ENCODE data around the gene PLEKHH2. TPM values are rescaled to one million over a fixed set of nuclear protein-coding genes. Genes with fewer than 3 reads are reported as not detected.
A peak's percentile ranks its signal among the peaks of the same experiment; 100 is the strongest.

Gene PLEKHH2
- total and polyA plus RNA-seq, 2 experiments from 2014 or later: 1.1 to 2.2 TPM

- Histone ChIP-seq H4K20me1 (ENCODE audit: insufficient read depth) (no peaks in the 10 kb centered on the region), H2AFZ (no peak overlapping the region), H3K4me3 (no peak overlapping the region), H3K4me1 (ENCODE audit: insufficient read depth) (no peaks in the 10 kb centered on the region), H3K4me2 (ENCODE audit: unreplicated experiment) (no peak overlapping the region), H3F3A (ENCODE audit: insufficient read depth) (no peaks in the 10 kb centered on the region; the same call in 1 of the 2 replicates), H3K79me2 (ENCODE audit: insufficient read depth) (no peaks in the 10 kb centered on the region), H3K27ac (no peak overlapping the region), H3K9ac (no peak overlapping the region), H3K9me3 (ENCODE audit: low read depth) (no peaks in the 10 kb centered on the region), H3K27me3 (replicated peaks; ENCODE audit: insufficient read depth) (no peaks in the 10 kb centered on the region), H3K9me2 (ENCODE audit: insufficient read depth) (no peaks in the 10 kb centered on the region), H3K36me3 (ENCODE audit: low read depth) (no peaks in the 10 kb centered on the region)
- DNase-seq: no peak
- TF ChIP-seq EZH2 (IDR thresholded peaks at IDR 0.05; ENCODE audit: insufficient read depth, poor library complexity, severe bottlenecking): no peak
- no peak for TF ChIP-seq EZH2phosphoT487 (IDR thresholded peaks at IDR 0.05; ENCODE audit: insufficient read depth, low read depth)
- in situ Hi-C loops (cut with MboI): no loop called here
- 91 to 93% methylated on average over 5 of the region's 5 CpGs for WGBS, 2 experiments (ENCODE audit: low coverage in 1 of 2, low lambda C conversion rate in 2 of 2, missing lambda C conversion rate in 2 of 2)
Measured at GRCh38 chr2:43605851-43606250, 31.2 kb upstream of the PLEKHH2 start.

GRCh38 chr2:43609290-43609918, 27.7 kb upstream of the PLEKHH2 start:
- TF ChIP-seq EZH2phosphoT487 (IDR thresholded peaks at IDR 0.05; ENCODE audit: insufficient read depth, low read depth): no peak
- no peak for TF ChIP-seq EZH2 (IDR thresholded peaks at IDR 0.05; ENCODE audit: insufficient read depth, poor library complexity, severe bottlenecking)
- Histone ChIP-seq H3K27me3 (replicated peaks; ENCODE audit: insufficient read depth) (no peaks in the 10 kb centered on the region), H3K9me2 (ENCODE audit: insufficient read depth) (no peaks in the 10 kb centered on the region), H3K36me3 (ENCODE audit: low read depth) (no peaks in the 10 kb centered on the region), H3K27ac (no peak overlapping the region), H3K9ac (no peak overlapping the region), H4K20me1 (ENCODE audit: insufficient read depth) (no peaks in the 10 kb centered on the region), H2AFZ (peak overlapping the region; percentile 11; the same call in 1 of the 2 replicates), H3F3A (ENCODE audit: insufficient read depth) (no peaks in the 10 kb centered on the region; the same call in 1 of the 2 replicates), H3K4me2 (ENCODE audit: unreplicated experiment) (no peak overlapping the region), H3K9me3 (ENCODE audit: low read depth) (no peaks in the 10 kb centered on the region), H3K79me2 (ENCODE audit: insufficient read depth) (no peaks in the 10 kb centered on the region), H3K4me1 (ENCODE audit: insufficient read depth) (no peaks in the 10 kb centered on the region), H3K4me3 (no peak overlapping the region)
- peak; percentile 73 for DNase-seq
- in situ Hi-C loops (cut with MboI): no loop called here
- WGBS, 2 experiments (ENCODE audit: low coverage in 1 of 2, low lambda C conversion rate in 2 of 2, missing lambda C conversion rate in 2 of 2): 41 to 43% methylated on average over 6 of the region's 6 CpGs

GRCh38 chr2:43610361-43610760, 26.7 kb upstream of the PLEKHH2 start:
- Histone ChIP-seq H3K9me2 (ENCODE audit: insufficient read depth) (no peaks in the 10 kb centered on the region), H3K9ac (no peak overlapping the region), H3K79me2 (ENCODE audit: insufficient read depth) (no peaks in the 10 kb centered on the region), H3F3A (ENCODE audit: insufficient read depth) (no peaks in the 10 kb centered on the region), H3K4me2 (ENCODE audit: unreplicated experiment) (no peak overlapping the region), H3K27ac (no peak overlapping the region), H3K27me3 (replicated peaks; ENCODE audit: insufficient read depth) (no peaks in the 10 kb centered on the region), H3K9me3 (ENCODE audit: low read depth) (no peaks in the 10 kb centered on the region), H2AFZ (no peak overlapping the region), H3K36me3 (ENCODE audit: low read depth) (no peaks in the 10 kb centered on the region), H3K4me1 (ENCODE audit: insufficient read depth) (no peaks in the 10 kb centered on the region), H4K20me1 (ENCODE audit: insufficient read depth) (no peaks in the 10 kb centered on the region), H3K4me3 (no peak overlapping the region)
- TF ChIP-seq EZH2phosphoT487 (IDR thresholded peaks at IDR 0.05; ENCODE audit: insufficient read depth, low read depth) (no peak), EZH2 (IDR thresholded peaks at IDR 0.05; ENCODE audit: insufficient read depth, poor library complexity, severe bottlenecking) (no peak)
- no peak for DNase-seq
- 82 to 87% methylated on average over 4 of the region's 4 CpGs for WGBS, 2 experiments (ENCODE audit: low coverage in 1 of 2, low lambda C conversion rate in 2 of 2, missing lambda C conversion rate in 2 of 2)
- in situ Hi-C loops (cut with MboI): loop anchor here (10.0 kb wide), 1 partner anchor 264 kb away; no protein-coding TSS in a partner anchor

GRCh38 chr2:43611987-43612894, 24.8 kb upstream of the PLEKHH2 start:
- Histone ChIP-seq H3K4me2 (ENCODE audit: unreplicated experiment) (no peak overlapping the region), H3K27me3 (replicated peaks; ENCODE audit: insufficient read depth) (no peaks in the 10 kb centered on the region), H3K79me2 (ENCODE audit: insufficient read depth) (no peaks in the 10 kb centered on the region), H3K9me2 (ENCODE audit: insufficient read depth) (no peaks in the 10 kb centered on the region), H3K27ac (no peak overlapping the region), H3K4me3 (no peak overlapping the region), H3K9ac (no peak overlapping the region), H3K36me3 (ENCODE audit: low read depth) (no peaks in the 10 kb centered on the region), H3K9me3 (ENCODE audit: low read depth) (no peaks in the 10 kb centered on the region), H3F3A (ENCODE audit: insufficient read depth) (no peaks in the 10 kb centered on the region), H4K20me1 (ENCODE audit: insufficient read depth) (no peaks in the 10 kb centered on the region), H2AFZ (no peak overlapping the region), H3K4me1 (ENCODE audit: insufficient read depth) (no peaks in the 10 kb centered on the region)
- in situ Hi-C loops (cut with MboI): loop anchor here (10.0 kb wide), 1 partner anchor 263 kb away; no protein-coding TSS in a partner anchor
- WGBS, 2 experiments (ENCODE audit: low coverage in 1 of 2, low lambda C conversion rate in 2 of 2, missing lambda C conversion rate in 2 of 2): 43 to 48% methylated on average over 12 to 14 of the region's 14 CpGs
- TF ChIP-seq EZH2phosphoT487 (IDR thresholded peaks at IDR 0.05; ENCODE audit: insufficient read depth, low read depth): no peak
- TF ChIP-seq EZH2 (IDR thresholded peaks at IDR 0.05; ENCODE audit: insufficient read depth, poor library complexity, severe bottlenecking): no peak
- DNase-seq: peak; percentile 78
